Hindlimb muscle (tissue), 1 donor: ENCODE measurements around the gene MIER1. TPM values are rescaled to one million over a fixed set of nuclear protein-coding genes. Genes with fewer than 3 reads are reported as not detected.

Experiments used
- DNase-seq: peaks from one replicate; pipeline ENCODE4 v3.0.0-alpha.2; 2013
- polyA plus RNA-seq: library from polyadenylated mRNA; unstranded; fragments of 120-200 nt; gene quantifications from one replicate; pipeline ENCODE4 v1.2.1, GENCODE V29; 2013; ENCODE audit not compliant: insufficient read length

Gene MIER1
- polyA plus RNA-seq, 1 donor, result 20.9 TPM

- no peak for DNase-seq
These were observed 75.0 kb downstream of the MIER1 start for GRCh38 chr1:66999640-67000400.

- no peak for DNase-seq
These were observed 77.1 kb downstream of the MIER1 start for GRCh38 chr1:67001682-67002425.

DNA sequence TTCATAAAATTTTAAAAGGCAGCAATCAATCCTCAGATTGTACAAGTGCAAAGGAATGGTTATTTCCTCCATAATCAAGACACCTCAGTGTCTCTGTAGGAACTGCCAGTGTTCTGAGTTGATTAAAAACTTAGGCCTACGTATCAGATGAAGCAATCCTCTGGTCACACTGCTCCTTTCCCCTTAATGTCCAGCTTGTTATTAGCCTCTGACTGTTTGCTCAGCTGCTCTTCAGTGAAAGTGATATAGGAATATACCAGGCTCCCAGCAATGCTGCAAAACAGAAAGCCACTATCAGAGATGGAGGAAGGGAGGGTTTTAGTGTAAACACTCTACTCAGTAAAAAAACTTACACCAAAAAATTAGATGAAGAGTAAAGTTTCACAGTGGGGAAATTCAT lies 79.4 kb downstream of the MIER1 start:
- DNase-seq, result no peak

DNA sequence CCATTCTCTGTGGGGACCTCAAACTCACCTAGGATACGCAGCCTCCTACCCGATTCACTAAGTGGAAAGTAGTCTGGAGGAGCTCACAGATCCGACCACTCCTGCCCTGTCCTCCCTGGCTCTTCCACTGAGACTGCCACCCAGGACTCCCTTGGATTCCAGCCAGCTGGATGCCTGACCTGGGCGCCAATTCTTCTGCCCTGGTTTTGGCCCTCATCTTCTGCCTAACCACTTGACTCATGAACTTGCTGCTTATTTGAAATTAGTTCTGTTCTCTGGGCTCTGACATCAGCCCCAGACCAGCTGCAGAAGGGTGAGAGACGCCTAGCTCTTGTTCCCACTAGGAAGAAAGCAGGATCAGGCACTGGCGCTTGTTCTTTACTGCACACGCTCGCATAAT lies 80.3 kb downstream of the MIER1 start:
- no peak for DNase-seq

DNA sequence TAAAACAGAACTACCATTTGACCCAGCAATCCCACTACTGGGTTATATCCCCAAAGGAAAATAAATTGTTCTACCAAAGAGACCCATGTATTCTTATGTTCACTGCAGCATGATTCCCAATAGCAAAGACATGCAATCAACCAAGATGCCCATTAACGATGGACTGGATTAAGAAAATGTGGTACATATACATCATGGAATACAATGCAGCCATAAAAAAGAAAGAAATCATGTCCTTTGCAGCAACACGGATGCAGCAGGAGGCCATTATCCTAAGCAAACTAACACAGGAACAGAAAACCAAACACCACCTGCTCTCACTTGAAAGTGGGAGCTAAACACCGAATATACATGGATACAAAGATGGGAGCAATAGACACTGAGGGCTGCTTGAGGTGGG lies 85.0 kb downstream of the MIER1 start:
- no peak for DNase-seq

DNA sequence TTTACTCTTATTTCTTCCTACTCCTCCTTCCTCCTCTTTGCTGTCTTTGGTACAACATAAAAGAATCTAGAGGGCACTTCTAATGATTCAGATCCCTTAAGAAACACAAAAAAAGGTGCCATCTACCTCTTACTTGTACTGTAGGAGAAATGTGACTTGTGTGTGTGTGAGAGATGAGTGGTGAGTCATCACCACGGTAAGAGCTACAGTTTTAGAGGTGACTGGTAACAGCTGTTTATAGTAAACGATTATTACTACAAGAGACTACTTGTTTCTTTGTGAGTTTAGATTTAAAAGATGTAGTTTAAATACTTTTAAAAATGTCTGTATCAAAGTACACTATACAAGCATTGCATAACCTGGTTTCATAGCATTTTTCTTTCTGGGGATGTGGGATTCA lies 88.8 kb downstream of the MIER1 start:
- DNase-seq, result no peak

DNA sequence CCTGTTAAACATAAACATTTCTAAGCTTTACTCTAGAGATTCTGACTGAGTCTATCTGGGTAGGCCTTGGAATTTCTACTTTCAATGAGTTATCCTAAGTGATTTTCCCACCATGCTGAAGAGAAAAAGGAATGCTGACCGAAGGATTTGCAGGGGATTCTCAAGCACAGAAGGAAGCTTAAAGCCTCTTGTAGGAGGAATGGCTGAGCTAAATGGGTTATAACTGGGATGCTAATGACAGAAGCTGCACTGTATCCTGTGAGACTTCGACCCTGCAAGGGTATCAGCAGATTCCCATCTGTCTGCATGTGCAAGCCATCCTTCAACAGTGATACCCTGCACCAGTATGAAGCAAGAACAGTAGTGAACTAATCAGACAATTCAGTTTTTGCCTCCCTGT lies 93.8 kb downstream of the MIER1 start:
- no peak for DNase-seq

GRCh38 chr1:67019121-67019520 lies 94.3 kb downstream of the MIER1 start:
- DNase-seq, result no peak

DNA sequence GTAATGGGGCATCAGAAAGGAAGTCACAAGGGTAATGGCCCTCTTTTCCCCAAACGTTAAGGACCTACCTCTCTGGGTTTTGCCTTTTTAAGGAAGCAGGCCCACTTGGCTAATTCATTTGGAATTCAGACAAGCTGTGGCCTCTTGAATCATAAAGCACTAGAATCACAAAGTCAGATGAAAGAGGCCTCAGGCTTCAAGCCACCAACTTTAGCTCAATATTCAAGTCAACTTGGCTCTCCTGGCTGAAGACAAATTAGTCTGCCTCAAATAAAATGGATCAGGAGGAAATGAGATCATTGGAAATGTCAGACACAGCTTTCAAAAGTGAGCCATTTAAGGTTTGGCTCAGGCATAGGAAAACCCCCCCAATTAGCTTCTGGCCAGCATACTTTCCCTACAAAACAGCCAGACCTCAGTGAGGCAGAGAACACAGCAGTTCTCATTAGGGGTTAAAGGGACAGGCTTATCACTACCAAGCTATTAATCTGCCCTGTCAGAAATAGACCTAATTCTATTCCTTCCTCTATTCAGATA lies 94.9 kb downstream of the MIER1 start:
- peak; percentile 72 for DNase-seq

DNA sequence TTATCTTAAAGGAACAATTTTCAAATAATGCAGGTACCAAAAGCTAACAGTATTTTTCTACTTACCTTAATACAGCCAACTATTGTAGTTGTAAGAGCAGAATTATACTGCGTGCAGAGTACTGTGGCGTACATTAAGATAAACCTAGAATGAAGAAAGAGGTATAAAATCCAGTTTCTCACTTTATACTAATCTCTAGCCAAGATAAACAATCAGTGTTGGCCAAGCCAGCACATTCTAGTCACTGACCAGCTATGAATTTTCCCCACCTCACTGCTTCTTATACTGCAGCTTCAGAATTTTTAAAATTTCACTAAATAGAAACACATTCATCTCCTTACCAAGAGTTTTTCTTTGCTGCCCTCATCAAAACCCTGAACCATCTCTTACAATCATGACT lies 95.5 kb downstream of the MIER1 start:
- no peak for DNase-seq

DNA sequence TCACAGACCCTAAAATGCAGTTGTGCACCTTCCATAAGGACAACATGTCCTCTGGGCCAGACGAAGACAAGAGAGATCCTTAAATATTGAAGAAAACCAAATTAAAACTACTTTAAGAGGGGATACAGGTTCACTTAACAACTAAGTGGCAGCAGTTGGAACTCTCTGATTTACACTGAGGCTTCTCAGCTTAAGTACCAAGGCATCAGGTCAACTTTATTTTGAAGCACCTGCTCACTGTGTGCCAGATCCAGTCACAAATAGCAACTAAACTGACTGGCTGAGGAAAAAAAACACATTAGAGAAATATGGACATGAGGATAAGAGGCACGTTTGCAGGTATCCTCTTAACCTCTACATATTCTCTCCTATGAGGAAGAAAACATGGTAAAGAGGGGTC lies 96.0 kb downstream of the MIER1 start:
- no peak for DNase-seq

GRCh38 chr1:67029472-67029871 lies 104.7 kb downstream of the MIER1 start:
- no peak for DNase-seq

DNA sequence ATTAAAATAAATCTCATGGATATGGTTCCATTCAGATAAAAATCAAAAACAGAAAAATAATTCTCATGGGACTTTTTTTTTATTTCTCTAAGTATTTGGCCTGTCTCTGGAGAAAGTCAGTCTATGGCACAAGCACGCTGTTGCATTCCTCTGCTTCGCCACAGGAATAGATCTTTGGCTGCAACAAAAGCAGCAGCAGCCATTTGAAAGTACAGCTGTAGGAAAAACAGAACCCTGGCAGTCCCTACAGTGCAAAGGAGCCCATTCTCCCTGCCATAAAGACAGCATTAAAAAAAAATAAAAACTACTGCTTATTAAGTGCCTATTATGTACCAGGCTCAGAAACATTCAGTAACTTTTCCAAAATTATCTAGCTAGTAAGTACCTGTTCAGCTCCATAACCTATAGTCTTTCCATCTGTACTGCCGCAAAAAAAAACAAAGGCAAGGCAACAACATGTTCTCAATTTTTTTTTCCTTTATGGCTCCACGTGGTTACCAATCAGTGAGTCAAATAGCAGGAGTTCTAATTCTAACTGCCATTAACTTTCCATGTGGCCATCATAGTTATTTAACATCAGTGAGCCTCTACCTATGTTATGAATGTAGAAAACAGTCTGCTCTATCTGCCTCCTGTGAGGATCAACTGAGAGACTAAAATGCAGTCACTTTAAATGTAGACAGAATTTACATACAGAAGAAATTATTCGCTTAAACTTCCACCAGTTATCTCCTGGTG lies 106.5 kb downstream of the MIER1 start:
- DNase-seq, result peak; percentile 20

GRCh38 chr1:67031859-67032247 lies 107.1 kb downstream of the MIER1 start:
- no peak for DNase-seq

Other genes with a start within 250 kb of the MIER1 start
- gene DYNLT5, start 172.5 kb upstream of the MIER1 start, polyA plus RNA-seq, result 4.5 TPM
- gene INSL5, start 123.7 kb upstream of the MIER1 start, polyA plus RNA-seq, result not detected
- 2.0 TPM for gene DNAI4, start 134 bp upstream of the MIER1 start, polyA plus RNA-seq
- 7.2 TPM for gene SLC35D1, start 129.2 kb downstream of the MIER1 start, polyA plus RNA-seq
- gene C1orf141, start 210.0 kb downstream of the MIER1 start, polyA plus RNA-seq, result not detected
- gene IL23R, start 241.5 kb downstream of the MIER1 start, polyA plus RNA-seq, result not detected